HS-5 (cell line): ENCODE data around the gene ABCG2.
A peak's percentile ranks its signal among the peaks of the same experiment; 100 is the strongest.
"Not testable (repeated sequence)": the region's sequence is repeated elsewhere in the genome, so short reads cannot be mapped to it uniquely, and the experiment has no call there.

ENCODE experiments used
- DNase-seq: peaks from one replicate; pipeline ENCODE4 v3.0.0-alpha.2; 2012; ENCODE audit warnings: low read depth

Gene ABCG2

GRCh38 chr4:88166608-88167007, 8.2 kb upstream of the ABCG2 start:
- DNase-seq: no peak

GRCh38 chr4:88163336-88163735, 4.9 kb upstream of the ABCG2 start:
- DNase-seq: no peak

GRCh38 chr4:88162626-88163025, 4.2 kb upstream of the ABCG2 start:
- no peak for DNase-seq

GRCh38 chr4:88159229-88159725, 838 bp upstream of the ABCG2 start:
- DNase-seq: no peak

- DNase-seq: no peak
Measured at GRCh38 chr4:88158038-88158488, 376 bp downstream of the ABCG2 start.

- not testable (repeated sequence) for DNase-seq
Measured at GRCh38 chr4:88152331-88152730, 6.1 kb downstream of the ABCG2 start.

GRCh38 chr4:88148560-88148959, 9.9 kb downstream of the ABCG2 start:
- no peak for DNase-seq

- DNase-seq: no peak
Measured at GRCh38 chr4:88147799-88148217, 10.6 kb downstream of the ABCG2 start.

- no peak for DNase-seq
Measured at GRCh38 chr4:88146891-88147290, 11.5 kb downstream of the ABCG2 start.

- DNase-seq: no peak
Measured at GRCh38 chr4:88144866-88145300, 13.6 kb downstream of the ABCG2 start.

GRCh38 chr4:88144048-88144447, 14.4 kb downstream of the ABCG2 start:
- no peak for DNase-seq

GRCh38 chr4:88143504-88143903, 14.9 kb downstream of the ABCG2 start:
- DNase-seq: peak; percentile 65

GRCh38 chr4:88138561-88138960, 19.9 kb downstream of the ABCG2 start:
- peak; percentile 80 for DNase-seq

- DNase-seq: no peak
Measured at GRCh38 chr4:88137112-88137511, 21.3 kb downstream of the ABCG2 start.

- no peak for DNase-seq
Measured at GRCh38 chr4:88136249-88136648, 22.2 kb downstream of the ABCG2 start.

GRCh38 chr4:88135356-88135663, 23.1 kb downstream of the ABCG2 start:
- no peak for DNase-seq

GRCh38 chr4:88134536-88135355, 23.7 kb downstream of the ABCG2 start:
- DNase-seq: no peak

- no peak for DNase-seq
Measured at GRCh38 chr4:88134111-88134510, 24.3 kb downstream of the ABCG2 start.

- no peak for DNase-seq
Measured at GRCh38 chr4:88130544-88131305, 27.7 kb downstream of the ABCG2 start.

- no peak for DNase-seq
Measured at GRCh38 chr4:88130003-88130402, 28.4 kb downstream of the ABCG2 start.

- not testable (repeated sequence) for DNase-seq
Measured at GRCh38 chr4:88122260-88122659, 36.2 kb downstream of the ABCG2 start.

GRCh38 chr4:88119943-88120342, 38.5 kb downstream of the ABCG2 start:
- no peak for DNase-seq

GRCh38 chr4:88115587-88115986, 42.9 kb downstream of the ABCG2 start:
- DNase-seq: no peak
